NCI-H82 treated with DMSO at 0.1 percent for 48 hours (cell line): ENCODE measurements around the gene MARK4.

ENCODE experiments used
- DNase-seq: peaks from one replicate; lab custom pipeline; 2025; ENCODE audit not compliant: unreplicated experiment; lab: John Stamatoyannopoulos, UW

MARK4 gene

GRCh38 chr19:45354241-45354842, 103.3 kb downstream of the MARK4 start:
- DNase-seq = no peak
